Measurements from ENCODE around the gene CTBP2. TPM values are rescaled to one million over a fixed set of nuclear protein-coding genes. Genes with fewer than 3 reads are reported as not detected.
A peak's percentile ranks its signal among the peaks of the same experiment; 100 is the strongest.

The CTBP2 gene
- total and polyA plus RNA-seq, 2 of the 13 experiments (the other 11 are each of a cell fraction or from before 2014, with no cell fraction given), result 0.08 TPM; not detected in 1

GRCh38 chr10:125084614-125085257 lies 75.6 kb downstream of the CTBP2 start:
- in situ Hi-C loops (cut with HindIII; ENCODE audit: extremely low pct_ligation_motif_present, low pct_unique_long_range_greater_than_20kb), result no loop called here
- Histone ChIP-seq H3K36me3 (replicated peaks in 1 of 2; ENCODE audit: control insufficient read depth in 1 of 2, insufficient read depth in 2 of 2, low read length in 2 of 2) (no peaks in the 10 kb centered on the region), H3K4me3 (replicated peaks in 1 of 3; ENCODE audit: insufficient read depth in 1 of 3, low read depth in 2 of 3, low read length in 3 of 3) (no peak overlapping the region), H3K9me3 (ENCODE audit: low read length) (no peaks in the 10 kb centered on the region), H3K27ac (ENCODE audit: extremely low read length, insufficient read depth, low read length) (no peak overlapping the region), H3K4me1 (ENCODE audit: insufficient read depth, low read length) (peaks cover 6% of the 10 kb centered on the region), H2AFZ (ENCODE audit: low read length) (no peak overlapping the region), H3K4me2 (ENCODE audit: low read depth, low read length) (no peak overlapping the region), H3K79me2 (ENCODE audit: insufficient read depth, low read length) (no peaks in the 10 kb centered on the region), H3K27me3 (ENCODE audit: control insufficient read depth in 1 of 2, insufficient read depth in 2 of 2, low read length in 2 of 2) (peaks cover 2 to 68% of the 10 kb centered on the region in 2 experiments; a peak in 4 of 5 replicates), H3K9ac (ENCODE audit: insufficient read depth, low read depth, low read length) (no peak overlapping the region), H4K20me1 (ENCODE audit: insufficient read depth, low read length) (no peaks in the 10 kb centered on the region)
- DNase-seq (ENCODE audit: low spot score), result peak; percentile 6
- TF ChIP-seq RFX5 (IDR thresholded peaks at IDR 0.05; ENCODE audit: low read depth, low read length) (peak; percentile 28; the same call in 1 of the 2 replicates), GRHL1 (CRISPR knock-in tag; conservative IDR thresholded peaks at IDR 0.05) (no peak), ZNF562 (CRISPR knock-in tag; IDR thresholded peaks at IDR 0.05; ENCODE audit: borderline replicate concordance) (no peak), ZBTB21 (CRISPR knock-in tag; IDR thresholded peaks at IDR 0.05) (peak; percentile 77), CREB1 (IDR thresholded peaks at IDR 0.05) (peak; percentile 57), CREB1 (CRISPR knock-in tag; IDR thresholded peaks at IDR 0.05) (no peak), MAFF (IDR thresholded peaks at IDR 0.05; ENCODE audit: low read depth, low read length) (peak; percentile 31; the same call in 1 of the 2 replicates), MAFK (conservative IDR thresholded peaks at IDR 0.05 in 1 of 2, IDR thresholded peaks at IDR 0.05 in 1 of 2; ENCODE audit: low read length in 2 of 2) (peak; percentile 46 to 49; a peak in 2 of 4 replicates), ZNF687 (CRISPR knock-in tag; IDR thresholded peaks at IDR 0.05) (peak; percentile 19; the same call in 1 of the 2 replicates)
- no peak for FAIRE-seq
- no TSS peak for BruUV-seq (replicated peaks)
- POLR2A ChIA-PET, result no interaction called here
- CTCF ChIA-PET (ENCODE audit: low intra/inter-chr PET ratio, low total read pairs), result no interaction called here
- WGBS (ENCODE audit: low lambda C conversion rate), result 19% methylated on average over 17 of the region's 18 CpGs
- intact Hi-C loops (cut with micrococcal nuclease; ENCODE audit: unreplicated experiment), result no loop called here
- peak; percentile 45 for ATAC-seq

All from HepG2 (cell line).